Loucy (cell line): Measurements from ENCODE around the gene BCL11B.

Experiments
- H2AFZ ChIP-seq: fragments of 200-600 bp; sonication (generic); 2 replicates; pipeline ENCODE4 v1.6.0; 2016; ENCODE audit warnings: antibody characterized with exemption, mild to moderate bottlenecking, low read length, moderate library complexity
- H3F3A ChIP-seq: fragments of 200-600 bp; 2 replicates; pipeline ENCODE4 v1.6.0; 2016; ENCODE audit warnings: antibody characterized with exemption, low read depth, mild to moderate bottlenecking
- H3K27me3 ChIP-seq: fragments of 200-600 bp; sonication (generic); 2 replicates; pipeline ENCODE4 v1.6.1; 2014; ENCODE audit warnings: low read length, mild to moderate bottlenecking; ENCODE audit not compliant: insufficient read depth, poor library complexity, severe bottlenecking
- H3K36me3 ChIP-seq: fragments of 200-600 bp; sonication (generic); 2 replicates; pipeline ENCODE4 v1.6.1; 2016; ENCODE audit warnings: low read length; ENCODE audit not compliant: insufficient read depth
- H3K4me1 ChIP-seq: fragments of 200-600 bp; sonication (generic); 2 replicates; pipeline ENCODE4 v1.5.1; 2014; ENCODE audit warnings: low read length, mild to moderate bottlenecking; ENCODE audit not compliant: insufficient read depth, poor library complexity, severe bottlenecking
- H3K4me2 ChIP-seq: fragments of 200-600 bp; sonication (generic); 2 replicates; pipeline ENCODE4 v1.6.0; 2014; ENCODE audit warnings: antibody characterized with exemption, low read length, low read depth, mild to moderate bottlenecking; ENCODE audit not compliant: poor library complexity, severe bottlenecking
- H3K4me3 ChIP-seq: fragments of 200-600 bp; sonication (generic); 2 replicates; pipeline ENCODE4 v1.5.1; 2014; ENCODE audit warnings: low read length, mild to moderate bottlenecking, mixed read lengths; ENCODE audit not compliant: poor library complexity, severe bottlenecking
- H3K79me2 ChIP-seq: fragments of 200-600 bp; sonication (generic); 2 replicates; pipeline ENCODE4 v1.6.1; 2014; ENCODE audit warnings: low read length; ENCODE audit not compliant: insufficient read depth
- H3K9ac ChIP-seq: fragments of 200-600 bp; sonication (generic); 2 replicates; pipeline ENCODE4 v1.6.0; 2014; ENCODE audit warnings: mild to moderate bottlenecking, low read depth, low read length, moderate library complexity; ENCODE audit not compliant: poor library complexity, severe bottlenecking
- H3K9me2 ChIP-seq: fragments of 200-600 bp; sonication (generic); replicated peaks from 2 replicates; pipeline ENCODE4 v1.6.1; 2016; ENCODE audit warnings: low read depth, low read length, mixed read lengths
- H3K9me3 ChIP-seq: fragments of 200-600 bp; sonication (generic); 2 replicates; pipeline ENCODE4 v1.6.1; 2014; ENCODE audit warnings: mild to moderate bottlenecking, antibody characterized with exemption, low read length, low read depth; ENCODE audit not compliant: insufficient read depth
- H4K20me1 ChIP-seq: fragments of 200-600 bp; sonication (generic); 2 replicates; pipeline ENCODE4 v1.6.0; 2014; ENCODE audit warnings: antibody characterized with exemption, low read length, mild to moderate bottlenecking; ENCODE audit not compliant: insufficient read depth, poor library complexity, severe bottlenecking
- CTCF ChIP-seq: fragments of 200-600 bp; sonication (generic); conservative IDR thresholded peaks from 2 replicates; pipeline ENCODE4 v1.5.1; 2014; ENCODE audit warnings: mild to moderate bottlenecking, antibody characterized with exemption, low read length
- EZH2phosphoT487 ChIP-seq: fragments of 200-600 bp; IDR thresholded peaks from 2 replicates; pipeline ENCODE4 v1.6.1; 2018; ENCODE audit warnings: antibody characterized with exemption, mild to moderate bottlenecking, moderate library complexity, borderline replicate concordance

BCL11B gene

GRCh38 chr14:99271951-99272631, at the start of gene BCL11B:
Gene BCL11B (minus strand): TSS chr14:99272197. CDS start chr14:99271218, 979 bp downstream.
- Histone ChIP-seq H4K20me1 (peaks cover 22% of the 10 kb centered on the region), H3F3A (peaks cover 6% of the 10 kb centered on the region; the same call in 1 of the 2 replicates), H3K4me2 (peak within 1 kb of the TSS; percentile 80), H3K79me2 (peaks cover 46% of the 10 kb centered on the region), H2AFZ (peak within 1 kb of the TSS; percentile 95), H3K9me3 (no peaks in the 10 kb centered on the region), H3K27me3 (no peaks in the 10 kb centered on the region), H3K9me2 (no peaks in the 10 kb centered on the region), H3K9ac (peak within 1 kb of the TSS; percentile 82), H3K36me3 (no peaks in the 10 kb centered on the region), H3K4me3 (peak within 1 kb of the TSS; percentile 80), H3K4me1 (peaks cover 34% of the 10 kb centered on the region)
- TF ChIP-seq CTCF = peak; percentile 67
- TF ChIP-seq EZH2phosphoT487 = no peak

GRCh38 chr14:99321236-99321925, 49.4 kb upstream of the BCL11B start:
- Histone ChIP-seq H3K9me3 (no peaks in the 10 kb centered on the region), H3K79me2 (no peaks in the 10 kb centered on the region), H3K9me2 (no peaks in the 10 kb centered on the region), H3F3A (no peaks in the 10 kb centered on the region), H3K4me2 (no peak overlapping the region), H2AFZ (no peak overlapping the region), H3K27me3 (no peaks in the 10 kb centered on the region), H3K4me3 (no peak overlapping the region), H4K20me1 (no peaks in the 10 kb centered on the region), H3K4me1 (no peaks in the 10 kb centered on the region), H3K36me3 (no peaks in the 10 kb centered on the region), H3K9ac (no peak overlapping the region)
- TF ChIP-seq CTCF (no peak), EZH2phosphoT487 (no peak)

- no peak overlapping the region for H3K9ac ChIP-seq
- H3K4me3 ChIP-seq = no peak overlapping the region
- no peak overlapping the region for H3K4me2 ChIP-seq
- TF ChIP-seq EZH2phosphoT487 (no peak), CTCF (no peak)
- H3K79me2 ChIP-seq = no peaks in the 10 kb centered on the region
- H3K36me3 ChIP-seq = no peaks in the 10 kb centered on the region
- no peaks in the 10 kb centered on the region for H3K9me3 ChIP-seq
- H2AFZ ChIP-seq = no peak overlapping the region
- H3K9me2 ChIP-seq = no peaks in the 10 kb centered on the region
- H3F3A ChIP-seq = no peaks in the 10 kb centered on the region
- no peaks in the 10 kb centered on the region for H3K27me3 ChIP-seq
- H3K4me1 ChIP-seq = no peaks in the 10 kb centered on the region
- H4K20me1 ChIP-seq = no peaks in the 10 kb centered on the region
Observed at GRCh38 chr14:99320621-99321235, 48.7 kb upstream of the BCL11B start.
